NOMO-1 treated with DMSO at 0.1 percent for 48 hours (cell line): ENCODE measurements around the gene PDRG1.
A peak's percentile ranks its signal among the peaks of the same experiment; 100 is the strongest.

Experiments
- DNase-seq: peaks from one replicate; lab custom pipeline; 2025; ENCODE audit not compliant: unreplicated experiment; lab: John Stamatoyannopoulos, UW

The PDRG1 gene

DNA sequence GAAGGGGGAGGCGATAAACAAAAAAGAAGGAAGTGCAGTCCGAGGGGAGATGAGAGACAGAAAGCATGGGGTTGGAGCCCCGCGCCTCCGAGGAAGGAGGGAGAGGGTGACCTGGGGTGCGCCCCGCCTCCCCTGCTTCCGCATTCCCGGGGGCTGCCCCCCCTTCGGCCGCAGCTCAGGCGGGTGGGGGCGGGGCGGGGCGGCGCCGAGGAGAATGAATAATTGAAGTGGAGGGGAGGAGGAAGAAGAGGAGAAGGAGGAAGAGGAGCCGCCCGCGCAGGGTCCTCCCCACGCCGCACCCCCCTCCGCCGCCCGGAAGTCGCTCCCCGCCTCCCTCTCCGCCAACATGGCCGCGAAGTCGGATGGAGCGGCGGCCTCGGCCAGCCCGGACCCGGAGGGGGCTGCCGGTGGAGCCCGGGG is 16.0 kb upstream of the PDRG1 start, which contains the start of gene XKR7:
Gene XKR7, plus strand, starts transcription at position 322 of the 420 bp plus-strand sequence. Its CDS starts 25 bp downstream, at position 347.
- DNase-seq, result peak; percentile 65

DNA sequence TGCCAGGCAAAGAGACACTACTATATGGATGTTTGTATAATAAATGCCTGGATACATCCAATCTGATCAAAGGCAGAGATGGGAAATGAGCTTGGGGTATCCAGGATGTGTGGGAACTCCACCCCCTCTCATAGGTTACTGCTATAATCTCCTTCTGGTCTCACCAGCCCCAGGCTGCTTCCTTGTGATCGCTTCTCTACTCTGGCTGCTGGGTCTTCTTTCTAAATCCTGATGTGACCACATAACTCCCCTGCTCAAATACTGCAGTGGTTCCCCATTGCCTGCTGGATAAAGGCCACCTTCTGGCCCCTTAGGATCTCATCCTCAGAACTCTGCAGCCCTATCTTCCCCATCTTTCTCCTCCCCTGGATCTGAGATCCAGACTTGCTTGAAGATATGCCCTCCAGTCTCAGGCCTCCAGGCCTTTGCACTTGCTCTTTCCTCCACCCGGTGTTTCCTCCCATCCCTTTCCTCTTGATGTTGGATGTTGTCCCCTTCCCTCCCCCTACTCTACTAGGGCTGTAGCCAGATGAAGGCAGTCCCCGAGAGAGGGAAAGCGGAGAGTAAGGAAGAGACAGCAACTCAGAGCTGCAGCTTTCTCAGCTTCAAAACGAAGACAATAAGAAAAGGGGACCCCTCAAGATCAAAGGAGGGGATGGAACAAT is 15.3 kb upstream of the PDRG1 start:
- DNase-seq, result no peak

DNA sequence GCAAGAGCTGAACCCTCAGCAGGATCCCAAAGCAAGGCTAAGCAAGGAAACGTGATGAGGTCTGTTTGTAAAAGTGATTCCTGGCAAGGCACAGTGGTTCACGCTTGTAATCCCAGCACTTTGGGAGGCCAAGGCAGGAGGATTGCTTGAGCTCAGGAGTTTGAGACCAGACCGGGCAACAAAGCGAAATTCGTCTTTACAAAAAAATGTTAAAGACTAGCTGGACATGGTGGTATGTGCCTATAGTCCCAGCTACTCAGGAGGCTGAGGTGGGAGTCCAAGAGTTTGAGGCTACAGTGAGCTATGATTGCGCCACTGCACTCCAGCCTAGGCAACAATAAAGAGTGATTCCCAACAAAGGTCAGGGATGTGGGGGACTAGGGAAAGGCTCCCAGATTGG is 12.0 kb upstream of the PDRG1 start:
- DNase-seq, result no peak

DNA sequence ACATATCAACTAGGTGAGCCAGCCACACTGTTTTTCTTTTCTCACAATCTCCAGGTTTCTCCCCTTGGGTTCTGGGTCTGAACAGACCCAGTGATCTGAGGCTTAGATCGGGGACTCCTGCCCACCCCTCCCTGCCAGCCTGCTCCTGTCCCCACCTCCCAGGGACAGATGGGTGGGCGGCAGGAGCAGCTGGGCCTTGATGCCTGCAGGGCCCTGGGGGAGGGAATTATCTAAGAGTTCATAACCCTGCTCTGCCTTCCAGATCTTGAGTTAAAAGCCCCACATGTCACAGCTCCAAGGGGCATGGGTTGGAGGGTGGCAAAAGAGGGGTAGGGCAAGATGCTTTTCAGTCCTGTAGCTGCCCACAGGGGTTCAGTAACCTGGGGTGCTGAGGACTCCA is 10.9 kb upstream of the PDRG1 start:
- DNase-seq, result no peak

DNA sequence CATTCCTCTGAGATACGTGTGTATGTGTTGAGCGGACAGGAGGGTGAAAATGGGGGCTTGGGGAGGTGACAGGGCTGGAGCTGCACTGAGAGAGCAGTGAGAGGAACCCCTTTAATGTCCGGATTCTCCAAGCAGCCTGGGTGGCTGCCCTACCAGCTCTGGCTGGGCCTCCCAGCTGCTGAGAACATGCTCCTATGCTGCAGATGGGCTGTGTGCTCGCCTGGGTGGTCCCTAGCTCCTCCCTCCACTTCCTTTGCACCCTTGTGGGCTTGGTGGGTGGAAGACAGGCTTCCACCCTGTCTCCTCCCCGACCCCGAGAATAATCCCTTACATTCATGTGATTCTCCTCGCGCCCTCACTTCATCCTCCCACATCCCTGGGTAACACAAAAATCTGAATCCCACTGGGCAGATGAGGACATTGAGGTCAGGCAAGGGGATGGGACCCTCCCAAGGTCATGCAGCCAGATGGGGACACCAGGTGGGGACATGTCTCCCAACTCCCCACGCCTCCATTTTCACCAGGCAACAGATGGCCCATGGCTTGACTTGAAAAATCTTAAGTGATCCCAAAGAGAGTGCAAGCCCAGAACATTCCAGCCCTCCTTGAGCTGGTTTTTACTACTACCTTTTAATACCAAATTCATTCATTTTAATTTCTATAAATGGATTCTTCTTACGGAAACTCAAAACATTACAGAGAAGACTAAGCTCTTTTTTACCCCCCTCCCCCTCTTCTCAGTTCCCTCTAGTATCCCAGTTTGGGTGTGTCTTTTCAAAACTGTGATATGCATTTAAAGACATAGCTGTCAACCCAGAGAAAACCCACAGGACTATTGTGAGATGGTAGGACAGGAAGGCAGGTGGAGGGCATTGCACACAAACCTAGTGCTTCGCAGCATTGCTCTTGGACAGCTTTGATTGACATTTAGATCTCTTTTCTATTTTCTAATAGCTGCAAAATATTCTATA is 5.0 kb upstream of the PDRG1 start:
- no peak for DNase-seq

DNA sequence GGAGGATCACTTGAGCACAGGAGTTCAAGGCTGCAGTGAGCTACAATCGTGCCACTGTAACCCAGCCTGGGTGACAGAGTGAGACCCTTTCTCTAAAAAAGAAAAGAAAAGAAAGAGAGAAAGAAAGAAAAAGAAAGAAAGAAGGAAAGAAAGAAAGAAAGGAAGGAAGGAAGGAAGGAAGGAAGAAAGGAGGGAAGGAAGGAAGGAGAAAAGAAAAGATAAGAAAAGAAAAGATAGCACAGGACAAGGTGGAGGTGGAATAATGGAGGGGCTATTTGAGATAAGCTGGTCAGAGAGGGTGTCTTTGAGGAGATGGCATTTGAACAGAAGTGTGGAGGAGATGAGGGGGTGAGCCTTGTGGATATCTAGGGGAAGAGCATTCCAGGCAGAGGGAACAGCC is 2.7 kb upstream of the PDRG1 start:
- no peak for DNase-seq

DNA sequence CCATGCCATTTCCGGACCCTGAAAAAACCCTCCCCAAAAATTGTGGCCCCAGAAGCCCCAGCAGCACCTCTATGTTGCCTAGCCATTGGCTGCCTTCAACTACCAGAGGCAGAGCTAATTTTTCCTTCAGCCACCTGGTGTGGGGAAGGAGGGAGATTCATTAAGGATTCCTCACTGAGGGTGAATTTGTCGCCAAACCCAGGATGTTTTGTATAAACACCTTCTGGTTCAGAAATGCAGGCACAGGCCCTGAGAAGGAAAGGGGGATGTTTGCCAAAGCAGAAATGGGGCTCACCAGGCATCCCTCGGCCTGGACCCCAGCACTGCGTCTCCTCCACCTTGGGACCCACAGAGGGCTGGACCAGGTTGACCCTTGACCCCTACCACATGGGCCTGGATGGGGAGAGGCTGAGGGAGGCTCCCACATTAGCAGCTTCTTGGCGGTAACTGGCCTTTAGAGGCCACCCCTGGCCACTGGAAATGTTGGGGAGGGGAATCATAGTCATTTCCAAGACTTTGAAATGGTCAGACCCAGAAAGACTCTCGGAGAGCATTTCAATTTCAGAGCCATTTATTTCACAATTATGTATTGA is 1.8 kb upstream of the PDRG1 start:
- DNase-seq, result no peak

DNA sequence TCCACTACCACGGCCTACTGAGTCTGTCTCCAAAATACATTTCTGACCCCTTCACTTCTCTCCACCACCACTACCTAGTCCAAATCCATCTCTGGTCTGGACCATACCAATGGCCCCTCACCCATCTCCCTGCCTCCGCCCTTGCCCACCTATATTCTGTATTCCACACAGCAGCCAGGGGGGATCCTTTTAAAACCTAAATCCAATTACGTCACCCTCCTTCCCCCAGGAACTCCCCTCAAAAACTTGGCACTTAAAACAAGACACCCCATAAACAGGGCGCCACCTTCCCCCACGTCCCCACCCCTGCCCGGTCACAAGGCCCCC is 680 bp downstream of the PDRG1 start:
- DNase-seq, result no peak

DNA sequence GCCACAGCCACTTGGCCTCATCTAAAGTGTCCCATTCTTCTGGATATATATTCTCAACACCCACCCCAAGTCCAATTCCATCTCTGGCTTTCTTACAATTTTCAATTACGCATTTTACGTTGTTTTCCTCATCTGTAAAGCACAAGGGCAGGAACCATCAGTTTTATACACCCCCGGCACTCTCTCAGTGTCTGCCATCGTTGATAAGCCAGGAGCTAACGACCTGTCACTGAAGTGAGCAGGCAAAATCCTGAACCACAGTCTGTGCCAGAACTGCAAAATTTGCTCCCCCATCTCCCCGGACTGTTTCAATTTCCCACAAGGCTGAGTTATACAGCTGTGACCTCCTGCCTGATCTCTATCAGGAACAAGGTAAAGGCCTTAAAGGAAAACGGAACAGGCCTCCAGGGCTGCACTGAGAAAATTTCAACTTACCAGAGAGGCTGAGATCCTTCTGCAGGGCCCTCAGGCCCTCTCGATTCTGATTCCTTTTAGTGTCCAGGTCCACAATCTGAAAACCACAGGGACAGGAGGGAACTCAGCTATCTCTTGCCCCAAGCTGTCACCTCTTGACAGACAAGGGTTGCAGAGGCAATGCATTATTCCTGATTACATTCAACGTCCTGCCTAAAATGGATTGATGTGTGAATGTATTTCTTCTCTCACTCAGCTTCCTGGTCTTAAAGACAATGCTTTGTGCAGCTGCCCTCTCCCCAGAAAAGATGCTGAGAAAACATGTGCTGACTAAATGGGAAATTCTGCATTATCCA is 1.8 kb downstream of the PDRG1 start:
- no peak for DNase-seq

DNA sequence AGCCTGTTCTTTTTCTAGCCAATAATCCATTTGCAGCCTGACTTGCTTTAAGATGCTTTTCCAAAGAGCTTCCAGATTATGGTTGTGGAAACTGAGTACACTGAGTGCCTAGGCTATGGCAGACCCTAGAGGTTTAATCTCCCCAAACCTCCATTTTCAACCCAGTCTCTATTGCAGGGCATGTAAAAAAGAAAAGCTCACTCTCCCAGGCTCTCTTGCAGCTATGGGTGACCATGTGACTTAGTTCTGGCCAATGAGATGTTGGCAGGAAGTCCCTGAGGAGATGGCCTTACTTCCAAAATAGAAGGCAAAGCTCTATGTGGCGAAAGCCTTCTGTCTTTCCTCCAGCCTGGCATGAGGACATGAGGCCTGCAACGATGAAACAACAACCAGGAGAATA is 3.8 kb downstream of the PDRG1 start:
- no peak for DNase-seq

DNA sequence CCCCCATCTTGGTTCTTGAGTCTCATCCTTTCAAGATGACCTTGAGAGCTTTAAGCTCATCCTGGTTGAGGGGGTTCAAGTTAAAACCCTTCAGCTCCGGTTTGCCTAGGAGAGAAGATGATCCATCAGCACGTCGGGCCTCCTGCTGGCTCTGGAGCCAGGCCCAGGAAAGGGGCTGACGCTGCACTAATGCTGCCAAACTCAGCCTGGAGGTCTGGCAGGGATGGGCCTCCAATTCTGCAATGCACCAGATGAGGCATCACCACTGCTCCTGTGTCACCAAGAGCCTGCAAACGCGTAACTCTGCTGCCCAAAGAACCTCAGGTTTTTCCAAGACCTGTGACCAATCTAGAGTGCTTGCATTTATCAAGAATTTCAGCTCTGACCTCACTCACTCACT is 6.1 kb downstream of the PDRG1 start:
- DNase-seq, result no peak

DNA sequence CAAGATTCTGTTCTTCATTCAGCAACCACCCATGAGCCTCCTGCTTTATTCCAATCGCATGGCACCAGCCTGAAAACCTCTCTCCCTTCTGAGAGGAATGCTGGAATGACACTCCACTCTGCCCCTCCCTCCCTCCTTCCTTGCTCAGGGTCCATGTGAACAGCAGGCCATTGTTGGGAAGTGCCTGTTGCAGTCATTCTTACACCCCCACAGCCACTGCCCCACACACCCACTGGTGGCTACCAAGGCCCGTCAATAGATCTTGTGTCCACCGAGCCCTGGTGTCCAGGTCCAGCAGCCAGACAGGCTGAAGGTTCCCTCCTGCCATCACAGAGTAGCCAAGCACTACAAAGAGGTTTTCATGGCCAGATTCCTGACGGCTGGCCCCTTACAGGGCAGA is 6.5 kb downstream of the PDRG1 start:
- DNase-seq, result no peak

DNA sequence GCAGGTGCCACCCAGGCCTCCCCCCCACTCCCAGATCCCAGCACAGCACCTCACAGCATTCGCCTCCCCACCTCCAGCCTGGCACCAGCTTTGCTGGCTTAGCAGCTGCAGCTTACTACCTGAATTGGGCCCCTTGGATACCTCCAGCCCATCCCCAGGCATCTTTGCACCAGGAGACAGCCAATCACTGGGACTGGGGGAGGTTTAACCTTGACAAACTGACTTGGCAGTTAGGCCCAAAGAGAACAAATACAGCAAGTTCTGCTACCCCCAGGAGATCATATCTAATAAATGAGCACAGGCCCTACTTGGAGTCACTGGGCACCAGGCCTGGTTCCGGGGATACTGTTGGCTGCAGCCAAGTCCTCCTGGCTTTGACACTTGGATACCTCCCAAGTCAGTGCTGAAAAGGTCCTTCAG is 8.8 kb downstream of the PDRG1 start:
- no peak for DNase-seq

DNA sequence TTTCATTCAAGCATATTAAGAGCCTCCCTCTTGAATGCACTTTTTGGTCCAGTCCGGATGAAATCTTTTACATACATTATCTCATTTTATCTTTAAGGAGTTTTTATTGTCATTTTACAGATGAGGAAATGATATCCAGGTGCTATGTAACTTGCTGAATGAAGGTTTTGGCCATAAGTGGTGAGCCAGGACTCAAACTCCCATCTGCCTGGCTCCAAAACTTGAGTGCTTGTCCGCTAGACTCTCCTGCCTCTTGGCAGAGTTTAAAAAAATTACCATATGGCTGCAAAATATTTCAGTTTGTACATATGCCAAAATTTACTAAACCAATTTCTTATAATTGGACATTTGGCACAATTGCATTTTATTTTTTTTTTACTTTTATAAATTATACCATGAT is 12.2 kb downstream of the PDRG1 start:
- no peak for DNase-seq

DNA sequence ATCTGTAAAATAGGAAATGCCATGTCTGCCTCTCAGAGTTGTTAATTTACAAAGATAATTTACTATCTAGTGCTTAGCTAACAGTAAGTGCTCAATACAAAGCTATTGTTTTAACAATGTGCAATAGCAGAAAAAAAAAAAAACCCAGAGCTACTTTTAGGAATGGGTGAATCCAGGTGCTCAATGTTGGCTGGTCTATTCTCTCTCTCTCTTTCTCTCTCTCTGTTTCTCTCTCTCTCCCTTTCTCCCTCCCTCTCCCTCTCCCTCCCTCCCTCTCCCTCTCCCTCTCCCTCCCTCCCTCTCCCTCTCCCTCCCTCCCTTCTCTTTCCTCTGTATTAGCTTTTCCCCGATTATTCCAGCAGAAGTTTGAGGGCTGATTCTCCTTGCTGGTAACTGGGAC is 14.0 kb downstream of the PDRG1 start:
- no peak for DNase-seq

DNA sequence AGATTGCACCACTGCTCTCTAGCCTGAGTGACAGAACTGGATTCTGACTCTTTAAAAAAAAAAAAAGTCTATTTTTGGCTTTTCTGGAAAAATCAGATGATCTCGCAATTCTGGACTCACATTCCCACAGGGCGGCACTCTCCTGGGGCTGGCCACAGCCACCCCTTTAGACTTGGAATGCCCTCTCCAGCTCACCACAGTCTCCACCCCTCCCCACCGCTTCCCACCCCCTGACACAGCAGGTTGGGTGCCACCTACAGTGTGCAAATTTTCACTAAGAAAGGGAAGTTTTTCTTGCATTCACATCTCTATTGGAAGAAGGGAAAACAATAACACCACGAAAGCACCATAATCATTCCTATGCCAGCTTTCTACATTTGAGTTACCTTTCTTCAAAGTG is 15.4 kb downstream of the PDRG1 start:
- DNase-seq, result no peak

DNA sequence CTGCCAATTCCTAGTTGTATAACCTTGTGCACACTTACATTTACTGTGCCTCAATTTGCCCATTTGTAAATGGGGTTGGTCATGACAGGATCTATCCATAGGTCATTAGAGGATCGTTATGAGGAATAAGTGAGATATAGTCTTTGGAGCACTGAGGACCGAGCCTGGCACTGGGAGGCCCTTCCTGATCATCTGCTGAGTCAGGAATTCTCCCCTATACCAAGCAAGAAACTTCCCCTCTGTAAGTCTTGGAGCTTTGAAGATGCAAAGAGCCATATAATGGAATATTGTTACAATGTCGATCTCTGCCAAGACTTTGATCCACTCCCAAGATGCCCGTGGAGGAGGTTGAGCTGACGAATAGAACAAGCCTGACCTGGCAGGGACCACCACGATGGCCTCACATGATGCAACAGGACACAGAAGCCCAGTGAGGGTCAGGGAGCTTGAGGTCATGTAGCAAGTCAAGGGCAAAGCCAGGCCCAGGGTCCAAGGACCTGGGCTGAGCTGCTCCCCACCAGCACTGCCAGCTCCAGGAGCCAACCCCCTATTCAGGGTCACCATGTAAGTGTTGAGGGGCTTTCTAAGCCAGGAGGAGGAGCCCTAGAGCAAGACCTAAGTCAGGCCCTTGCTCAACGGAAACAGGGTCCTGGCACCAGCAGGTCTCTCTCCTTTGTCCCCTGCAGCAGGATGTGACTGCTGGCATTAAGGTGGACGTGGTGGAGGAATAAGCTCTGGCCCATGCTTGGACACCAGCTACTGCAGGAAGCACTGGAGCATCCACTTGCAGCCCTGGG is 16.7 kb downstream of the PDRG1 start:
- DNase-seq, result no peak

DNA sequence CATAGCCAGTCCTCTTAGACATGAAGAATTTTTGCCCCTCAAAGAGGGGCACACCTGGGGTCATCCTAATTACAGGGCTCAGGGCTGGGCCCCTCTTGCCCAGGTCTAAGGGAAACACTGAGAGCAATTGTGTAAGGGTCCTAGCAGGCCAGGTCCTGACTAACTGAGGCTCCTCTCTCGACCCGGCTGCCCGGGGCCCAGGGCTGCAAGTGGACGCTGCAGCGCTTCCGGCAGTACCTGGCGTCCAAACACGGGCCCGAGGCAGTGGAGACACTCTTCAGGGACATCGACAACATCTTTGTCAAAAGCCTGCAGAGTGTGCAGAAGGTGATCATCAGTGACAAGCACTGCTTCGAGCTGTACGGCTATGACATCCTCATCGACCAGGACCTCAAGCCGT is 17.4 kb downstream of the PDRG1 start:
- DNase-seq, result no peak

DNA sequence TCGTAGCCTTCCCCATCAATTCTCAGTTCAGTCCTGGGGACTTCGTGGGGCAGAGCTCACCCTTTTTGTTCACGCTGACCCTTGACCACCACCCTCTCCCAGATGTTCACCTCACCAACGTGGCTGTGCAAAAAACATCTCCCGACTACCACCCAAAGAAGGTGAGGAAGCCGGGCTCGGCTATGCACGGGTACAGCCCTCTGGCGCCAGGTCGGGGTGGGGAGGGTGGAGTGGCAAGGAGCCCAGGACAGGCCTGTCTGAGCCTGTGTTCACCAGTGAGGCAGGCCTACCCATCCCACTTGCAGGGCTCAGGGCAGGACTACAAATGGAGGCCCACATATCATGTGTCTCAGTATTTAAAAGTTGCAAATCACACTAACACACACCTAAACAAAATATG is 18.1 kb downstream of the PDRG1 start:
- DNase-seq, result no peak

DNA sequence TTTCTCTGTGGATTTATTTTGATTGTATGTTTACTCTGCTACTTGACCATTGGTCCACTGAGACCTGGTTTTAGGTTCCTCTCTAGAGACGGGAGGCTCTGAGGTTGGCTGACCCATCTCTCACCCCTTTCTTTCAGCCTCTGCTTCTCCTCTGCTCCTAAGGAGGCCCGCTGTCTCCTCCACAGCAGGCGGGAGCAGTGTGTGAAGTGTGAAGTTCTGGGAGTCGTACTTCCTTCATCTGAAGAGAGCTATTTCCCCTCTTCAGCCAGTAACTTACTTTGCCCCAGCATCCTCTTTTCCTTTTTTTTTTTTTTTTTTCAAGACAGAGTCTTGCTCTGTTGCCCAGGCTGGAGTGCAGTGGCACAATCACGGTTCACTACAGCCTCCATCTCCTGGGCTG is 21.1 kb downstream of the PDRG1 start:
- peak; percentile 26 for DNase-seq
